Astrocyte (in vitro differentiated cells and primary cell): ENCODE data around the gene FLT3.

Source experiments
- CTCF ChIP-seq: IDR thresholded peaks from 2 replicates; pipeline ENCODE4 v1.5.1; 2011; ENCODE audit warnings: low read depth, mild to moderate bottlenecking, inconsistent platforms, low read length, moderate library complexity; ENCODE audit not compliant: insufficient read depth
- EZH2 ChIP-seq: IDR thresholded peaks from 2 replicates; pipeline ENCODE4 v1.6.1; 2012; ENCODE audit warnings: mild to moderate bottlenecking, low read length, inconsistent platforms; ENCODE audit not compliant: insufficient read depth

- TF ChIP-seq CTCF (no peak), EZH2 (no peak)
Observed at GRCh38 chr13:27959976-27960361, 140.4 kb downstream of the FLT3 start.
